Fibroblast of lung (primary cell): ENCODE results near the gene PFKM.

Source experiments
- CTCF ChIP-seq, 2 donors: IDR thresholded peaks in 1 of 2; conservative IDR thresholded peaks in 1 of 2; 1 replicate in 1 of 2; 2 replicates in 1 of 2; pipeline ENCODE4 v1.5.1; 2011 to 2012; ENCODE audit warnings: low read length in 2 of 2, control low read depth in 1 of 2, inconsistent platforms in 1 of 2, low read depth in 1 of 2, mild to moderate bottlenecking in 1 of 2
- EZH2 ChIP-seq: IDR thresholded peaks from 2 replicates; pipeline ENCODE4 v1.5.1; 2012; ENCODE audit warnings: low read length, control low read depth, mild to moderate bottlenecking; ENCODE audit errors: missing control alignments

- TF ChIP-seq CTCF (conservative IDR thresholded peaks at IDR 0.05 in 1 of 2, IDR thresholded peaks at IDR 0.05 in 1 of 2; ENCODE audit: low read depth in 1 of 2, low read length in 2 of 2) (no peak), EZH2 (no peak)
Measured at GRCh38 chr12:48078901-48079300, 40.3 kb upstream of the PFKM start.
